ENCODE results near the gene KERA.

KERA gene

DNA sequence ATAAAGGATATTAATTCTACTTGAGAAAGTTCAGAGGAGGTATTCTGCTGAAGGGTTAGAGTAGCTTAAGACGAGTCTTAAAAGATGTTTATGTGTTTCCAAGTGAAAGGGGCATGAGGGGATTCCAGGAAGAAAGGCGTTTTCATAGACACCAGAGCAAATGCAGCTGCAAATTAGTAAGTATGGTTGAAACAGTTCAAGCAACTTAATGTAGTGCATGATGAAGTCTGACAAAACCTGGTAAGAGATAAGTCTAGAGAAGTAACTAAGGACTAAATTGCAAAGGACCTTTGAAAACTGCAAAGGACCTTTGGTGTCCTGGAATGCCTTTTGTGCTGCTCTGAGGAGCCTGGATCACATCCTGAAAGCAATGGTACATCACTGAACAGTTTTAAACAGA lies 42.0 kb upstream of the KERA start:
- TF ChIP-seq, protein P1, sequence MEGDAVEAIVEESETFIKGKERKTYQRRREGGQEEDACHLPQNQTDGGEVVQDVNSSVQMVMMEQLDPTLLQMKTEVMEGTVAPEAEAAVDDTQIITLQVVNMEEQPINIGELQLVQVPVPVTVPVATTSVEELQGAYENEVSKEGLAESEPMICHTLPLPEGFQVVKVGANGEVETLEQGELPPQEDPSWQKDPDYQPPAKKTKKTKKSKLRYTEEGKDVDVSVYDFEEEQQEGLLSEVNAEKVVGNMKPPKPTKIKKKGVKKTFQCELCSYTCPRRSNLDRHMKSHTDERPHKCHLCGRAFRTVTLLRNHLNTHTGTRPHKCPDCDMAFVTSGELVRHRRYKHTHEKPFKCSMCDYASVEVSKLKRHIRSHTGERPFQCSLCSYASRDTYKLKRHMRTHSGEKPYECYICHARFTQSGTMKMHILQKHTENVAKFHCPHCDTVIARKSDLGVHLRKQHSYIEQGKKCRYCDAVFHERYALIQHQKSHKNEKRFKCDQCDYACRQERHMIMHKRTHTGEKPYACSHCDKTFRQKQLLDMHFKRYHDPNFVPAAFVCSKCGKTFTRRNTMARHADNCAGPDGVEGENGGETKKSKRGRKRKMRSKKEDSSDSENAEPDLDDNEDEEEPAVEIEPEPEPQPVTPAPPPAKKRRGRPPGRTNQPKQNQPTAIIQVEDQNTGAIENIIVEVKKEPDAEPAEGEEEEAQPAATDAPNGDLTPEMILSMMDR (IDR thresholded peaks at IDR 0.05), result no peak

DNA sequence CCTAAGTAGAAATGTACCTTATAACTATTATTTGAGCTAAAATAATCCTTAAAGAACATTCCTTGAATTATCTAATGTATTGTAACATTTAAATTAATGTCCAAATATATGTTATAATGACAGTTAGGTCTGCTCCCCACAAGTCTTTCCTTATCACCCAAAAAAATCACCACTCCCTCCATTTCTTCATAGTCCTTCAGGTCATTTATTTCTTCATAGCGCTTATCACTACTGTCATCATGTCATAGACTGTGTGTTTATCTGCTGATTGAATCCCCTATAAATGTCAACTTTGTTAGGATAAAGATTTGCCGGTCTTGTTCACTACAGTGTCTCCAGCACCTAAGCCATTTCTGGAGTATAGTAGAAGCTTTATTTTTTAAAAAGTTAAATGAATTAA lies 41.5 kb upstream of the KERA start:
- TF ChIP-seq, protein P1 (IDR thresholded peaks at IDR 0.05), result no peak

DNA sequence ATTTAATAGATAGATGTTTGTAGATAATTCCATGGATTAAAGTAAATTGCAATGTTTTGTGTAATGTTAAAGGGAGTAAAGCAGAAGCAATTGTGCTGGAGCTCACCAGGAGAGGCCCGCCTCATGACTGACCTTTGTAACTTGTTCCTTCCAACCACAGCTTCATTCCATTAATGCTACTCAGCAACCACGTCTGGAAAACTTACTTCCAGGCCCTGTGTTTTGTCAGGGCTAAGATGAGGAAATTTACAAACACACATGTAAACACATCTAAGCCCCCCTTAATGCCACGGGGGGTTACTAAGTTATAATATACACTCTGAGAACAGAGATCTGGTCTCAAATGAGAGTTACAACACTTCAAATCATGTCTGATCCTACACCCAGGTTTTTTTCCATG lies 41.1 kb upstream of the KERA start:
- TF ChIP-seq, protein P1 (IDR thresholded peaks at IDR 0.05), result no peak

DNA sequence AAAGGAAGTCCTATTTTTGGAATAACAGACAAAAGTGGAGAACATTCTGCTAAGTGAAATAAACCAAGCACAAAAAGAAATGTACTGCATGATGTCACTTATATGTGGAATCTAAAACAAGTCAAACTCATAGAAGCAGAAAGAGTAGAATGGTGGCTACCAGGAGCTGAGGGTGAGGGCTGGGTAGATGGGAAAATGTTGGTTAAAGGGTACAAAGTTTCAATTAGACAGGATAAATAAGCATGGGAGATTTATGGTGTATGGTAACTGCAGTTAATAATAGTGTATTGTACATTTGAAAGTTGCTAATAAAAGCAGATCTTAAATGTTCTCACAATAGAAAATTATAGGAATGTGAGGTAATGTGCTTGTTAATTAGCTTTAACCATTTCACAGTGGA lies 40.6 kb upstream of the KERA start:
- TF ChIP-seq, protein P1 (IDR thresholded peaks at IDR 0.05), result no peak

DNA sequence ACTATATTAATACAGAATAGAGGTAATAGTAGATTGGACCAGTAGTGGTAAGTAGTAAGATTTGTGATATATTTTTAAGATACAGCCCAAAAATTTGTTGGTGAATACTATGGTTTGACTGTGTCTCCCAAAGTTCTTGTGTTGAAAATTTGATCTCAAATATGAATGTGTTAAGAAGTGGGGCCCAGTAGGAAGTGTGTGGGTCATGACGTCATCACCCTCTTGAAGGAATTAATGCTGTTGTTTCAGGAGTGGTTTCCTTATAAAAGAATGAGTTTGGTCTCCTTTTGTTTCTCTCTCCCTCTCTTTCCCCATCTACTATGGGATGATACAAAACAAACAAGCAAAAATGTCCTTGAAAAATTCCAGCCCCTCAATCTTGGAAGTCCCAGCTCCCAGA lies 37.1 kb upstream of the KERA start:
- TF ChIP-seq, protein P1 (IDR thresholded peaks at IDR 0.05), result no peak

DNA sequence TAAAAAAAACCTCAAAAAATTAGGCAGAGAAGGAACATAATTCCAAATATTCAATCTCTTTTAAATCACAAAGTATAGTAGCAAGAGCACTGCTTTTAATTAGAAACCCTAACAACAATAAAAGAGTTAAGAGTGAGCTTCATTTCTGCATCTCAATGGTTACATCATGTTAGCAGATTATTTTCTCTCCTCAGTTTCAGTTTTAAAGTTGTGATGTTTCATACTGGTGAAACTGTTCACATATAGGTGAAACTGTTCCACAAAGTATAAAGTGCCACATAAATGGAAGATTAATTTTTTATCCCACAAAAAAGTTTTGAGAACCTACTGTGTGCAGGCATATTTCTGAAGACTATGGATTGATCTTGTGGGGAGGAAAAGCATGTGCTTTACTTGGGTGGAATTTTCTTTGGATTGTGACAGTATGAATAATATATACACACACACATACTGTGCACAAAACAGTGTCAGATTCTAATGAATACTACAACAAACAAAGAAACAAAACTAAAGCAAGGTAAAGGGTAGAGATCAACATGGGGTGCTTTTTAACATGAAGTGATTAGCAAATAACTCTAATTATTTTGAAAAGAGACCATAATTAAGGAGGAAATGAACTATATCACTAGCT lies 36.3 kb upstream of the KERA start:
- TF ChIP-seq, protein P1 (IDR thresholded peaks at IDR 0.05), result no peak

DNA sequence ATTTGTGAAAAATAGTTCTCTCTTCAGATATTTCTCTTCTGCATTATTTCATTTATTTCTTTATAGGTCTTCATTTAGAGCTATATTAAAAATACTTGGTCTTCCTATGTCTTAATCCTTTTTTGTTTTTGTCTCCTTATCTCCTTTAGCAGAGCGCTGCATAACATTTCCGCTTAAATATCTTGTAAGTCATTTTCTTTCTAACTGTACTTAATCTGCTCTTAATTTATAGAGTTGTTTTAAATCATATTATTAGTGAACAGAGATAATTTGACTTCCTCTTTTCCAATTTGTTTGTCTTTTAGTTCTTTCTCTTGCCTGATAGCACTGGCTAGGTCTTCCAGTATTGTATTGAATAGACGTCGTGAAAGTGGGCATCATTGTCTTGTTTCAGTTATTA lies 35.5 kb upstream of the KERA start:
- TF ChIP-seq, protein P1 (IDR thresholded peaks at IDR 0.05), result no peak
